IMR-90 (cell line): Measurements from ENCODE around the gene GRAMD2B. TPM values are rescaled to one million over a fixed set of nuclear protein-coding genes. Genes with fewer than 3 reads are reported as not detected.

Experiments used
- ATAC-seq: fragments of 200-7000 bp; cut with Tn5 transposase; 2 replicates; pipeline ENCODE4 v1.9.1; 2020; ENCODE audit warnings: low read depth, mild to moderate bottlenecking, moderate library complexity
- BruUV-seq: library from RNA; stranded (reverse); fragments of 400-500 nt; replicated peaks from 2 replicates; lab custom pipeline; 2021; lab: Mats Ljungman, UMichigan
- CTCF ChIA-PET: fragments of 300-600 bp; formaldehyde crosslinking; extraction: SDS; loops from one replicate; lab custom pipeline; 2021; ENCODE audit warnings: antibody characterized with exemption; lab: Yijun Ruan, JAX
- POLR2A ChIA-PET: fragments of 300-600 bp; sonication (Branson Sonifier 250); formaldehyde crosslinking; loops from one replicate; lab custom pipeline; 2022; ENCODE audit warnings: antibody characterized with exemption; ENCODE audit not compliant: unreplicated experiment; lab: Charles Lee
- DNase-seq: peaks from one replicate; pipeline ENCODE4 v3.0.0; 2013
- H2AFZ ChIP-seq: replicated peaks from 2 replicates; pipeline ENCODE3; 2013; ENCODE audit warnings: low read length, mild to moderate bottlenecking; ENCODE audit not compliant: poor library complexity
- H2AK5ac ChIP-seq: 2 replicates; pipeline ENCODE4 v1.6.1; 2013; ENCODE audit warnings: low read depth, low read length, inconsistent platforms
- H2AK9ac ChIP-seq: replicated peaks from 2 replicates; pipeline ENCODE3; 2013; ENCODE audit warnings: mild to moderate bottlenecking, low read depth, low read length, moderate library complexity; ENCODE audit not compliant: poor library complexity
- H2BK120ac ChIP-seq: 2 replicates; pipeline ENCODE4 v1.6.1; 2013; ENCODE audit warnings: low read depth, low read length, inconsistent platforms
- H2BK15ac ChIP-seq: 3 replicates; pipeline ENCODE4 v1.6.1; 2013; ENCODE audit warnings: low read depth, low read length, inconsistent platforms
- H2BK20ac ChIP-seq: 2 replicates; pipeline ENCODE4 v1.6.1; 2013; ENCODE audit warnings: low read depth, mild to moderate bottlenecking, inconsistent platforms, low read length, moderate library complexity
- H2BK5ac ChIP-seq: 2 replicates; pipeline ENCODE4 v1.6.1; 2013; ENCODE audit warnings: mild to moderate bottlenecking, low read depth, low read length, inconsistent platforms; ENCODE audit not compliant: poor library complexity, severe bottlenecking
- H3K14ac ChIP-seq: replicated peaks from 2 replicates; pipeline ENCODE4 v1.6.1; 2013; ENCODE audit warnings: low read depth, low read length, inconsistent platforms
- H3K18ac ChIP-seq: 2 replicates; pipeline ENCODE4 v1.6.1; 2013; ENCODE audit warnings: low read depth, low read length, control low read depth
- H3K23ac ChIP-seq: 2 replicates; pipeline ENCODE4 v1.6.1; 2013; ENCODE audit warnings: low read depth, low read length, inconsistent platforms
- H3K27ac ChIP-seq: 2 replicates; pipeline ENCODE4 v1.5.1; 2013; ENCODE audit warnings: mild to moderate bottlenecking, control low read depth, low read length; ENCODE audit not compliant: insufficient read depth
- H3K27me3 ChIP-seq: 2 replicates; pipeline ENCODE4 v1.6.1; 2013; ENCODE audit warnings: low read length; ENCODE audit not compliant: control insufficient read depth, insufficient read depth
- H3K36me3 ChIP-seq: 2 replicates; pipeline ENCODE4 v1.6.1; 2013; ENCODE audit warnings: low read length, mixed read lengths; ENCODE audit not compliant: control insufficient read depth, insufficient read depth
- H3K4ac ChIP-seq: 2 replicates; pipeline ENCODE4 v1.6.1; 2013; ENCODE audit warnings: low read depth, low read length, inconsistent platforms
- H3K4me1 ChIP-seq: 2 replicates; pipeline ENCODE4 v1.6.1; 2013; ENCODE audit warnings: low read length, mixed read lengths; ENCODE audit not compliant: control insufficient read depth, insufficient read depth
- H3K4me2 ChIP-seq: 2 replicates; pipeline ENCODE4 v1.6.1; 2013; ENCODE audit warnings: low read depth, mild to moderate bottlenecking, control low read depth, low read length, moderate library complexity
- H3K4me3 ChIP-seq: 2 replicates; pipeline ENCODE4 v1.5.1; 2013; ENCODE audit warnings: low read depth, mild to moderate bottlenecking, control low read depth, low read length, moderate library complexity; ENCODE audit not compliant: insufficient read depth
- H3K56ac ChIP-seq: 2 replicates; pipeline ENCODE4 v1.6.1; 2013; ENCODE audit warnings: low read length, inconsistent platforms; ENCODE audit not compliant: insufficient read depth; ENCODE audit errors: extremely low read depth
- H3K79me1 ChIP-seq, 2 experiments: 2 replicates each; pipeline ENCODE4 v1.6.1; 2013; ENCODE audit warnings: low read length in 2 of 2, inconsistent platforms in 1 of 2, low read depth in 1 of 2
- H3K9ac ChIP-seq: 2 replicates; pipeline ENCODE4 v1.6.1; 2013; ENCODE audit warnings: low read depth, low read length, control low read depth
- H3K9me1 ChIP-seq: 2 replicates; pipeline ENCODE4 v1.6.1; 2013; ENCODE audit warnings: low read length, inconsistent platforms; ENCODE audit not compliant: insufficient read depth
- H3K9me3 ChIP-seq: 2 replicates; pipeline ENCODE4 v1.6.1; 2013; ENCODE audit warnings: low read length; ENCODE audit not compliant: control insufficient read depth, insufficient read depth
- H4K20me1 ChIP-seq: 2 replicates; pipeline ENCODE4 v1.6.1; 2013; ENCODE audit warnings: low read length, inconsistent platforms; ENCODE audit not compliant: insufficient read depth
- H4K5ac ChIP-seq: 2 replicates; pipeline ENCODE4 v1.6.1; 2013; ENCODE audit warnings: mild to moderate bottlenecking, low read depth, low read length, control low read depth
- H4K8ac ChIP-seq, 2 experiments: 2 replicates each; pipeline ENCODE4 v1.6.1; 2013; ENCODE audit warnings: low read depth in 2 of 2, low read length in 2 of 2, control low read depth in 1 of 2, inconsistent platforms in 1 of 2
- H4K91ac ChIP-seq: 2 replicates; pipeline ENCODE4 v1.6.1; 2013; ENCODE audit warnings: low read depth, low read length, inconsistent platforms; ENCODE audit not compliant: insufficient read depth
- MAZ ChIP-seq: IDR thresholded peaks from 2 replicates; pipeline ENCODE4 v1.6.1; 2012; ENCODE audit warnings: low read depth, mild to moderate bottlenecking, low read length, improper control_type of control experiment, moderate library complexity, borderline replicate concordance
- POLR2A ChIP-seq: IDR thresholded peaks from 2 replicates; pipeline ENCODE4 v1.6.1; 2012; ENCODE audit warnings: mild to moderate bottlenecking, low read depth, low read length
- USF2 ChIP-seq: fragments of 150-350 bp; IDR thresholded peaks from 2 replicates; pipeline ENCODE4 v1.6.1; 2017; ENCODE audit warnings: mild to moderate bottlenecking, antibody characterized with exemption, low read length, low read depth
- WGBS, 2 experiments: methylation state at CpG; one replicate each; pipeline versions ENCODE4 v1.1.5 to v1.1.7; 2013; ENCODE audit warnings: missing lambda C conversion rate in 2 of 2; ENCODE audit not compliant: insufficient read length in 1 of 2; ENCODE audit errors: extremely low coverage in 2 of 2; 5-methylcytosine and 5-hydroxymethylcytosine counted together
- dilution Hi-C: fragments of 300-500 bp; cut with HindIII; formaldehyde crosslinking; loops from one replicate; pipeline ENCODE4 v1.14.3; 2018; ENCODE audit warnings: low sequenced_read_pairs; ENCODE audit not compliant: unreplicated experiment
- in situ Hi-C: fragments of 300-500 bp; cut with MboI; formaldehyde crosslinking; loops from 3 replicates; pipeline ENCODE4 v1.14.3; 2019; ENCODE audit warnings: low sequenced_read_pairs, inconsistent platforms, mixed read lengths
- intact Hi-C: fragments of 100-400 bp; cut with micrococcal nuclease; formaldehyde crosslinking; loops from 2 replicates; pipeline ENCODE4 v1.10.0; 2022
- polyA plus RNA-seq, 3 experiments: library from polyadenylated mRNA; depleted of rRNA; stranded (reverse); fragments of >200 nt; gene quantifications; 2 replicates each; pipeline ENCODE4 v1.2.3, GENCODE V29; 2012; ENCODE audit warnings: low replicate concordance in 1 of 3
- total RNA-seq: library from RNA; depleted of rRNA; stranded (reverse); fragments of >200 nt; gene quantifications from 2 replicates; pipeline ENCODE4 v1.2.3, GENCODE V29; 2012

GRAMD2B gene
- total and polyA plus RNA-seq, 2 of the 4 experiments (the other 2 are of a cell fraction) = 13.9 to 20.3 TPM

- 0 out of 2 replicates have a peak, but pooled peaks cover 3% of the 10 kb centered on the region for H3K9me1 ChIP-seq
- H4K91ac ChIP-seq = no peak overlapping the region
- H4K8ac ChIP-seq = no peak overlapping the region
- no peaks in the 10 kb centered on the region for H3K79me1 ChIP-seq
- H4K20me1 ChIP-seq = no peaks in the 10 kb centered on the region
- in situ Hi-C loops = no loop called here
- no peak for DNase-seq
- H3K4ac ChIP-seq = no peak overlapping the region
- 100% methylated on average over 1 of the region's 3 CpGs; no CpG with 5 or more reads in 1 of the 2 experiments for WGBS, 2 experiments
- no peaks in the 10 kb centered on the region for H3K27me3 ChIP-seq
- no peak overlapping the region for H2AFZ ChIP-seq
- H2BK20ac ChIP-seq = no peak overlapping the region
- no peaks in the 10 kb centered on the region for H3K4me1 ChIP-seq
- no peak for TF ChIP-seq POLR2A
- TF ChIP-seq MAZ = no peak
- TF ChIP-seq USF2 = no peak
- H2AK5ac ChIP-seq = no peak overlapping the region
- H4K5ac ChIP-seq = no peak overlapping the region
- H3K4me2 ChIP-seq = no peak overlapping the region
- no TSS peak for BruUV-seq
- no peak overlapping the region for H3K18ac ChIP-seq
- H3K56ac ChIP-seq = no peak overlapping the region
- H3K36me3 ChIP-seq = peaks cover 12% of the 10 kb centered on the region
- no peak overlapping the region for H2BK5ac ChIP-seq
- no peaks in the 10 kb centered on the region for H3K9me3 ChIP-seq
- H3K14ac ChIP-seq = no peak overlapping the region
- H2AK9ac ChIP-seq = no peak overlapping the region
- ChIA-PET CTCF (interaction anchor here (0.6 kb wide), 1 partner anchor 144 kb away, joined by 3 read pairs; no protein-coding TSS in a partner anchor), POLR2A (no interaction called here)
- no peak for ATAC-seq
- intact Hi-C loops = no loop called here
- H3K9ac ChIP-seq = no peak overlapping the region
- dilution Hi-C loops = no loop called here
- no peak overlapping the region for H3K23ac ChIP-seq
- H3K4me3 ChIP-seq = no peak overlapping the region
- no peak overlapping the region for H2BK15ac ChIP-seq
- no peak overlapping the region for H3K27ac ChIP-seq
- no peak overlapping the region for H2BK120ac ChIP-seq
These were observed 71.2 kb downstream of the GRAMD2B start for GRCh38 chr5:126494393-126494792.
